ENCODE measurements around the gene ZSCAN4. TPM values are rescaled to one million over a fixed set of nuclear protein-coding genes. Genes with fewer than 3 reads are reported as not detected.

Gene ZSCAN4
- total RNA-seq, 1 experiment from 2014 or later, result not detected

- Mint-ChIP-seq H3K27ac (no peak overlapping the region), H3K4me1 (peaks cover 12 to 13% of the 10 kb centered on the region in 2 experiments)
- H3K79me1 ChIP-seq (ENCODE audit: insufficient read depth, low read depth, low read length, poor library complexity, severe bottlenecking), result no peaks in the 10 kb centered on the region
These were observed 1.5 kb upstream of the ZSCAN4 start for GRCh38 chr19:57667228-57667627.

More at GRCh38 chr19:57667228-57667627, 1.5 kb upstream of the ZSCAN4 start:
- Histone ChIP-seq H2AK5ac (ENCODE audit: insufficient read length, low read length) (no peak overlapping the region), H2AFZ (ENCODE audit: low read length) (no peak overlapping the region), H2BK5ac (ENCODE audit: insufficient read length, low read length) (no peak overlapping the region), H3K14ac (ENCODE audit: insufficient read depth, low read length) (no peak overlapping the region), H2BK12ac (ENCODE audit: insufficient read length, low read depth, low read length) (no peak overlapping the region), H3K23ac (ENCODE audit: insufficient read length, low read depth, low read length) (no peak overlapping the region), H3K27me3 (ENCODE audit: insufficient read depth, low read length) (no peaks in the 10 kb centered on the region), H4K20me1 (ENCODE audit: control insufficient read depth, insufficient read depth, insufficient read length) (no peaks in the 10 kb centered on the region), H2BK120ac (ENCODE audit: low read depth, low read length, poor library complexity, severe bottlenecking) (no peak overlapping the region), H3K23me2 (ENCODE audit: insufficient read length, low read depth, low read length, poor library complexity, severe bottlenecking) (peaks cover 8% of the 10 kb centered on the region), H3K9me3 (ENCODE audit: control insufficient read depth, low read depth, low read length) (no peaks in the 10 kb centered on the region), H3T11ph (ENCODE audit: low read length) (no peak overlapping the region), H2BK15ac (ENCODE audit: low read depth, low read length) (no peak overlapping the region), H3K79me2 (ENCODE audit: insufficient read depth, low read length) (no peaks in the 10 kb centered on the region), H4K8ac (replicated peaks; ENCODE audit: insufficient read length, low read depth, low read length) (no peak overlapping the region), H3K18ac (ENCODE audit: insufficient read length, low read depth, low read length) (no peak overlapping the region), H3K27ac (ENCODE audit: insufficient read length, low read depth, low read length) (no peak overlapping the region), H3K56ac (ENCODE audit: insufficient read length, low read depth, low read length) (no peak overlapping the region), H3K9ac (ENCODE audit: extremely low read depth, insufficient read length, low read length) (no peak overlapping the region), H4K5ac (ENCODE audit: insufficient read length, low read depth, low read length) (no peak overlapping the region), H3K4me2 (ENCODE audit: insufficient read depth, insufficient read length, low read length) (no peak overlapping the region), H3K4ac (ENCODE audit: low read depth, low read length) (no peak overlapping the region), H4K91ac (ENCODE audit: insufficient read length, low read depth, low read length) (no peak overlapping the region), H2BK20ac (ENCODE audit: low read depth, low read length, poor library complexity, severe bottlenecking) (no peak overlapping the region), H3K4me1 (ENCODE audit: insufficient read depth, low read length) (peaks cover 3% of the 10 kb centered on the region; the same call in 1 of the 2 replicates)
- Mint-ChIP-seq H3K9me3 (no peaks in the 10 kb centered on the region), H3K36me3 (ENCODE audit: insufficient read depth in 1 of 3, low read depth in 3 of 3) (no peaks in the 10 kb centered on the region), H3K4me3 (no peak overlapping the region), H3K27me3 (ENCODE audit: low read depth) (peaks cover 43% of the 10 kb centered on the region)
- no peak for TF ChIP-seq CTCF (conservative IDR thresholded peaks at IDR 0.05)
- WGBS (ENCODE audit: extremely low coverage, insufficient read length, low lambda C conversion rate), result no CpG with 5 or more reads among the region's 1 CpG
- no peak for DNase-seq

Measured in H9 (cell line).